GM21360 (cell line): ENCODE data around the gene CPED1.
A peak's percentile ranks its signal among the peaks of the same experiment; 100 is the strongest.
"Not testable (repeated sequence)": the region's sequence is repeated elsewhere in the genome, so short reads cannot be mapped to it uniquely, and the experiment has no call there.

ENCODE experiments used
- ATAC-seq: cut with Tn5 transposase; IDR thresholded peaks from one replicate; pipeline ENCODE4 v1.9.1; 2021; ENCODE audit warnings: mild to moderate bottlenecking, moderate library complexity; ENCODE audit not compliant: unreplicated experiment

Gene CPED1

GRCh38 chr7:121059979-121060509 is 71.5 kb downstream of the CPED1 start:
- not testable (repeated sequence) for ATAC-seq

DNA sequence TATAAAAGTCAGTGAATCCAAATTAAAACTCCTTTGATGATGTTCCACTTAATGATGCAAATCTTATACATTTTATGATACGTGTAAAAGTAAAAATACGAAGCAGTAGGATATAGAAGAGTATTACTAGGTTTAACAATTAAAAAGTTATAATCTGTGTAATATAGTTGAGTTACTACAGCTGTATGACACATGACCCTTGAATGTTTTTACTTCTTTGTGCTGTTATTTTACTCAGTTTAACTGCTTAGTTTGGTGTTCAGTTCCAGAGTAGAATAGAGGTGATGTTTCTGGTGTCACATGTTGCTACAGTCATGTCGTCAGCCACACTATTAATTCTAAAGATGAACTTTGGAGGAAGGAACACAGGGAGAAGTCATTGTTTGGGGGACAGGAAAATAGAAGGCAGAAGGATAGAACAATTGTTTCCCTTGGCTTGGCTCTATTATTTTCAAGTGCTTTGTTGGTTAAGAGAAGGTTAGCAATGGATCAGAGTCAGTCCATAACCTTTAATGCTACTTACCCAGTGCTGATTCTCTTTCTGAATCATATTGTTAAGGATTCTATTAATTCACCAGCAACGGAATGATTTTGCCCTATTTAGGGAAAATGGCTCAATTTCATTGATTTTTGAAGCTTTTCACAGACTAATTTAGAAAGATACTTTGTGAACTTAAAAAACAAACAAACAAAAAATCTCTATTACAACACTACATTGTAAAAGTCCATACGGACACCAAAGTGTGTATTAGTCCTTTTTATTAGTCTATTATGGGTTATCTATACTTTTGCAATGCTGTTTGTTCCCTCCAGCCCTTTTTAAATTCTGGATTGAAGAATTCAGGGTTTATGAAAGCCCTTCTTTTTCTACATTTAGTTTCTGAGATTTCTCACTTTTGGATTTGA is 73.4 kb downstream of the CPED1 start:
- ATAC-seq: no peak

GRCh38 chr7:121062671-121063279 is 74.3 kb downstream of the CPED1 start:
- ATAC-seq: no peak

GRCh38 chr7:121067717-121068116 is 79.2 kb downstream of the CPED1 start:
- not testable (repeated sequence) for ATAC-seq

- no peak for ATAC-seq
Observed at GRCh38 chr7:121069346-121070100, 81.0 kb downstream of the CPED1 start.

DNA sequence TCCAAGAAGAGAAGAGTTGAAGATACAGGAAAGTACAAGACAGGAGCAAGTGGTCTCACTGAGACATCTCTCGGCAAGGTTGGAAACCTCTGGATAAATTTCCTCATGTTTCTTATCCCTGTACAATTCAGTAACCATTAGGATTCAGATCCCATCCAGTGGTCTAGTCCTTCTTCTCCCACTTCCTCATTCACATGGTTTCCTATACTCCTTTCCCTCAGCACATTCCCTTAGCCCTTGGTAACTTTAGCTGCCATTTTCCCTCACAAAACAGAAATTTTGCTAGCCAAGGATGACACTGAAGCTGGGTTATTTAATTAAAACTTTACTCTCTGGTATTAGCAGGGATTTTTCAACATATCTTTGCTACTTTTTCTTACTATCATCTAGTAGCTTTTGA is 82.6 kb downstream of the CPED1 start:
- no peak for ATAC-seq

GRCh38 chr7:121071662-121072061 is 83.2 kb downstream of the CPED1 start:
- no peak for ATAC-seq

DNA sequence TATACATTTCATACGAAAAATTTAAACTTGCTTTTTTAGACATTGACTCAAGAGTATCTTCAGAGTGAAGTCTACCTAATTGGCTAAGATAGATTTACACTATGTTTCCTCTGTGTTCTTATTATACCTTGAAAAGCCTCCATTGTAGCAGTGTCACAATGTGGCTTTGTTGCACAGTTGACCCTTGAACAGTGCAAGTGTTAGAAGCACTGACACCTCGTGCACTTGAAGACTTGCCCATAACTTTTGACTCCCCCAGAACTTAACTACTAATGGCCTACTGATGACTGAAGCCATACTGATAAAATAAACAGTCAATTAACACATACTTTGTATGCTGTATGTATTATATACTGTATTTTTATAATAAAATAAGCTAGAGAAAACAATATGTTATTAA is 84.3 kb downstream of the CPED1 start:
- no peak for ATAC-seq

- no peak for ATAC-seq
Observed at GRCh38 chr7:121073463-121074099, 85.1 kb downstream of the CPED1 start.

- not testable (repeated sequence) for ATAC-seq
Observed at GRCh38 chr7:121075424-121075841, 86.9 kb downstream of the CPED1 start.

DNA sequence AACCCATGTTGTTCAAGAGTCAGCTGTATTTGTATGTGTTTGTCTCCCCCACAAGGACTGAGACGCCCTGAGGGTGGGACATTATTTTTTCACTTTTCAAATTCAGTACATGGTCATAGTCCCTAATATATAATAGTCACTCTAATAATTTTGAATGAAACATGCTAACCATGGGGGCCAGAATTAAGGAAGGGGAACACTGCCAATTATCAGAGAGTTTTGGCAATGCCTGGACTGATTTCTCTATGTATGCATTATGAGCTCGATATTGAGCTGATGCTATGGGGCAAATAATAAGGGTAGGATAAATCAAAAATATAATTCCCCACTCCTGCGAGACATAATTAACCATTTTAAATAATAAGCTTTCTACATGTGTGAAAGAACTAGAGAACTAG is 87.4 kb downstream of the CPED1 start:
- ATAC-seq: no peak

DNA sequence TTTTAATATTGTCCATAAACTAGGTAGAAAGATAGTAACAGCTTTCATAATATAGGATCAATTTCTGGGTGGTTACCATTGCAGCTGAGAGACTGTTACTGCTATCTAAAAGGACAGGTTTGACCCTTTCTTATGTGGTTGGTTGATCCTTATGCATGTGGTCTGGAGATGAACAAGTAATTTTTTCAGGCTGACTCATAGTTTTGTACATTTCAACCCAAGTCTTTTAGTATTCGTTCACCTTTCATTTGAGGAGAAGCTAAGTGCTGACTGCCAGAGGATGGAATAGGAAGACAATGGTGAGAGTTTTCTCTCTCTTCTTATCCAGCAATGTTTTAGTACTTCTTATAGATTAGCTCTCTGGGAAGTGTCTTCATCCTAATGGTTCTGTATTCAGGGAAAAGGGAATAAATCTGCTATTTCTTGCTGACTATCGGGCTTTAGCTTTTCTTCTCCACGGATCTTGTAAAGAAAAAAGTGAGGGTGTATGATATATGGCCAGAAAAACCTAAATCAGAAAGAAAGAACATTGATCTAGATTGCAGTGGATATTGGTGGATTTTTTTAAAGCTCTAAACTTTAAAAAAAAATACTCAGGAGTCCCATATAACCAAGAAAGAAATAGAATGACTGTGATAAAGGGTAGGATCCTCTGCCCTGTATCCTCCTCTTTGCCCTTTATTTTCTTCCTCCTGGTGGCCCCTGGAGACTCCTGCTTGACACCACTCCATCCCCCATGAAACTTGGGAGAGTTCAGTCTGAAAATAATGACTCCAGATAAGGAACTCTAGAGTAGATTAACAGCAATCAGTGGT is 88.0 kb downstream of the CPED1 start:
- ATAC-seq: no peak

DNA sequence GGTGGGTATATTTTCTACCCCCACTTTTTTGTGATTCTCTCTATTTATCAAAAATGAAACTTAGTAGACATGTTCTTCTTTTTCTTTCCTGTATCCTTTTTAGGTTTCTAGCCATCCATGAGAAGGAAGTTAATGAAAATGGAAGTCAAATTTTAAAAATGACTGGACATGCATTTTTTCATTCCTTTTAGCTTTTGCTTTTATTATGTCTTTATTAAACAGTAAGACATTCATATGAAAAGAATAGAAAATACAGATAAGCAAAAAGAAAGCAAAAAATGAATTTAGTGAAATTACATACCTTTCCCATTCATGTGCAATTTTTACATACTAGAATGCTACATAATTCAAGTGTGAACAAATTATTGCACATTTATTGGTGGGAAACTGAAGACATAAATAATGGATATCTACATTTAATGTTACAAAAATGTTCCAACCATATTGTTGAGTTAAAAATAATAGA is 88.7 kb downstream of the CPED1 start:
- no peak for ATAC-seq

GRCh38 chr7:121078701-121079227 is 90.3 kb downstream of the CPED1 start:
- ATAC-seq: no peak

- no peak for ATAC-seq
Observed at GRCh38 chr7:121079425-121080169, 91.1 kb downstream of the CPED1 start.

GRCh38 chr7:121080257-121080912 is 91.9 kb downstream of the CPED1 start:
- ATAC-seq: no peak

- ATAC-seq: no peak
Observed at GRCh38 chr7:121080913-121081326, 92.4 kb downstream of the CPED1 start.

- ATAC-seq: peak; percentile 86
Observed at GRCh38 chr7:121081327-121081936, 92.9 kb downstream of the CPED1 start.
